Kidney (tissue), 14 donors: ENCODE measurements around the gene SWSAP1. TPM values are rescaled to one million over a fixed set of nuclear protein-coding genes. Genes with fewer than 3 reads are reported as not detected.

Experiments used
- DNase-seq, 5 donors: peaks; one replicate each; pipeline ENCODE4 v3.0.0-alpha.2; 2013 to 2020
- FAIRE-seq: peaks from 2 replicates; lab custom pipeline; 2012; peaks lifted over from hg19 to GRCh38; lab: Jason Lieb, UNC
- H3K27ac ChIP-seq, 2 donors: one replicate each; pipeline ENCODE4 v1.7.0; 2013; ENCODE audit warnings: low read depth in 2 of 2, low read length in 2 of 2, inconsistent platforms in 1 of 2
- H3K27me3 ChIP-seq: one replicate; pipeline ENCODE4 v1.7.1; 2013; ENCODE audit warnings: low read length, inconsistent platforms; ENCODE audit not compliant: control insufficient read depth, insufficient read depth
- H3K36me3 ChIP-seq, 3 donors: one replicate each; pipeline versions ENCODE4 v1.7.0 to v1.7.1; 2013; ENCODE audit warnings: low read length in 3 of 3, control low read depth in 1 of 3, inconsistent platforms in 1 of 3; ENCODE audit not compliant: insufficient read depth in 3 of 3, control insufficient read depth in 2 of 3
- H3K4me1 ChIP-seq, 3 donors: one replicate each; pipeline versions ENCODE4 v1.7.0 to v1.7.1; 2013; ENCODE audit warnings: low read length in 3 of 3, inconsistent platforms in 1 of 3, low read depth in 1 of 3; ENCODE audit not compliant: control insufficient read depth in 2 of 3, insufficient read depth in 2 of 3
- H3K4me3 ChIP-seq, 3 donors: one replicate each; pipeline versions ENCODE4 v1.7.0 to v1.8.1; 2013; ENCODE audit warnings: low read length in 3 of 3, control low read depth in 1 of 3, inconsistent platforms in 1 of 3
- H3K9ac ChIP-seq, 3 donors: one replicate each; pipeline versions ENCODE4 v1.7.0 to v1.7.1; 2013; ENCODE audit warnings: low read length in 3 of 3, control low read depth in 1 of 3, inconsistent platforms in 1 of 3
- H3K9me3 ChIP-seq, 3 donors: one replicate each; pipeline versions ENCODE4 v1.7.0 to v1.7.1; 2013; ENCODE audit warnings: low read length in 3 of 3, control low read depth in 1 of 3, inconsistent platforms in 1 of 3; ENCODE audit not compliant: control insufficient read depth in 2 of 3, insufficient read depth in 1 of 3
- intact Hi-C: fragments of 100-400 bp; cut with DNase I; formaldehyde crosslinking; loops from one replicate; pipeline ENCODE4 v1.11.1; 2022
- polyA plus RNA-seq: library from polyadenylated mRNA; stranded (reverse); fragments of 350-450 nt; fragmentation: Illumina TruSeq; extraction: RNeasy Lipid Tissue Mini Kit (QIAGEN cat#74804); gene quantifications from one replicate; pipeline ENCODE4 v1.2.3, GENCODE V29; 2014; ENCODE audit warnings: low read depth, low replicate concordance; ENCODE audit not compliant: insufficient read depth
- total RNA-seq: library from RNA; stranded (reverse); fragmentation: NEBNext Ultra II Directional; extraction: Animal tissue kit (Norgen Biotek cat#: 25700); gene quantifications from one replicate; pipeline ENCODE4 v1.2.1, GENCODE V29; 2021
- TF ChIP-seq, protein P1 (sequence below): IDR thresholded peaks from 3 replicates; pipeline ENCODE4 v1.5.1; 2012; ENCODE audit warnings: mild to moderate bottlenecking, moderate library complexity, borderline replicate concordance; ENCODE audit not compliant: insufficient read depth; ENCODE audit errors: extremely low read depth
- donor health status: control.
- donor health status: control.
- donor health status: control.
- donor health status: control.
- donor health status: control.
- donor health status: DM: yes; HTN: yes; CAD: no.
- donor health status: Normal renal cell carcinoma (clear cell type).

SWSAP1 gene
- total and polyA plus RNA-seq, 2 donors from 2014 or later: 4.1 to 6.2 TPM

GRCh38 chr19:11361771-11362731 is 12.4 kb upstream of the SWSAP1 start:
- H3K9ac ChIP-seq: no peak overlapping the region
- H3K4me3 ChIP-seq: no peak overlapping the region
- FAIRE-seq: no peak
- H3K9me3 ChIP-seq: no peaks in the 10 kb centered on the region
- no peak overlapping the region for H3K27ac ChIP-seq
- intact Hi-C loops: no loop called here
- no peaks in the 10 kb centered on the region for H3K36me3 ChIP-seq
- DNase-seq: no peak
- H3K27me3 ChIP-seq: no peaks in the 10 kb centered on the region
- TF ChIP-seq, protein P1, sequence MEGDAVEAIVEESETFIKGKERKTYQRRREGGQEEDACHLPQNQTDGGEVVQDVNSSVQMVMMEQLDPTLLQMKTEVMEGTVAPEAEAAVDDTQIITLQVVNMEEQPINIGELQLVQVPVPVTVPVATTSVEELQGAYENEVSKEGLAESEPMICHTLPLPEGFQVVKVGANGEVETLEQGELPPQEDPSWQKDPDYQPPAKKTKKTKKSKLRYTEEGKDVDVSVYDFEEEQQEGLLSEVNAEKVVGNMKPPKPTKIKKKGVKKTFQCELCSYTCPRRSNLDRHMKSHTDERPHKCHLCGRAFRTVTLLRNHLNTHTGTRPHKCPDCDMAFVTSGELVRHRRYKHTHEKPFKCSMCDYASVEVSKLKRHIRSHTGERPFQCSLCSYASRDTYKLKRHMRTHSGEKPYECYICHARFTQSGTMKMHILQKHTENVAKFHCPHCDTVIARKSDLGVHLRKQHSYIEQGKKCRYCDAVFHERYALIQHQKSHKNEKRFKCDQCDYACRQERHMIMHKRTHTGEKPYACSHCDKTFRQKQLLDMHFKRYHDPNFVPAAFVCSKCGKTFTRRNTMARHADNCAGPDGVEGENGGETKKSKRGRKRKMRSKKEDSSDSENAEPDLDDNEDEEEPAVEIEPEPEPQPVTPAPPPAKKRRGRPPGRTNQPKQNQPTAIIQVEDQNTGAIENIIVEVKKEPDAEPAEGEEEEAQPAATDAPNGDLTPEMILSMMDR: no peak
- no peaks in the 10 kb centered on the region for H3K4me1 ChIP-seq

DNA sequence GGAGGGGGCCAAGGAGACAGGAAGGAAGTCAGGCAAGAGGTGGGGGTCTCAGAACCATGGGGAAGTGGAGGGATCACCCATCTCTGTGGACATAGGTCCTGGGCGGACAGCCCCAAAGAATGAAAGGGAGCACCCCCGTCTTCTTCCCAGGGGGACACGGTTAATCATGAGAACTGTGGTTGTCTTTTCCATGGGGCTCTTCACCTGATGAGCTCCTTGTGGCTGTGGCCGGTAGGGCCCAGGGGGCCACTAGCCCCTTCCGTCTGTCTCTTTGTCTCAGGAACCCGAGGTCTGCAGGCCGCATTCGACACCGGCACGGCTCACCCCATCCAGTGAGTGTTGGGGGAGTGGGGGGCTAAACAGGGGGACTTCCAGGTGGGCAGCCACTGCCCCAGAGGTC is 10.6 kb upstream of the SWSAP1 start:
- TF ChIP-seq, protein P1: no peak
- no peaks in the 10 kb centered on the region for H3K9me3 ChIP-seq
- H3K36me3 ChIP-seq: no peaks in the 10 kb centered on the region
- no peaks in the 10 kb centered on the region for H3K4me1 ChIP-seq
- no peak for DNase-seq
- H3K4me3 ChIP-seq: no peak overlapping the region
- no peak overlapping the region for H3K27ac ChIP-seq
- no peak overlapping the region for H3K9ac ChIP-seq
- intact Hi-C loops: no loop called here
- H3K27me3 ChIP-seq: no peaks in the 10 kb centered on the region
- no peak for FAIRE-seq

DNA sequence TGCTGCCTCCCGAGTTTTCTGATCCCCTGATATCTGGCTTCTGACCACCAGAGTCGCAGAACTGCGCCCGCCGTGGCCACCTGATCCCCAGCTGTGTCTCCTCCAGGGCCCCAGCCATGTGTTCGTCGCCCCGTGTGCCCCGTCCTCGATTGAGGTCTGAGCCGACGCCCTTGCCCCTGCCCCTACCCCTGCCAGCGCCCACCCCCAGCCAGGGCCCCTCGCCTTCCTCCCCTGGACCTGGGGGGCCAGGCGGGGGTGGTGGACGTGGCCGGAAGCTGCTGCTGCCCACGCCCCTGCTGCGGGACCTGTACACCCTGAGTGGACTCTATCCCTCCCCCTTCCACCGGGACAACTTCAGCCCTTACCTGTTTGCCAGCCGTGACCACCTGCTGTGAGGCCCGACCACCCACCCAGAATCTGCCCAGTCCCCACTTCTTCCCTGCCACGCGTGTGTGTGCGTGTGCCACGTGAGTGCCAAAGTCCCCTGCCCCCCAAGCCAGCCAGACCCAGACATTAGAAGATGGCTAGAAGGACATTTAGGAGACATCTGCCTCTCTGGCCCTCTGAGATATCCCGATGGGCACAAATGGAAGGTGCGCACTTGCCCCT is 10.1 kb upstream of the SWSAP1 start:
- DNase-seq: no peak
- Histone ChIP-seq H3K9me3 (no peaks in the 10 kb centered on the region), H3K36me3 (no peaks in the 10 kb centered on the region), H3K27ac (no peak overlapping the region), H3K4me1 (no peaks in the 10 kb centered on the region), H3K4me3 (no peak overlapping the region), H3K27me3 (no peaks in the 10 kb centered on the region), H3K9ac (no peak overlapping the region)
- intact Hi-C loops: no loop called here
- TF ChIP-seq, protein P1: no peak
- FAIRE-seq: no peak
